Stimulated activated CD8-positive, alpha-beta memory T cell treated with anti-CD3 and anti-CD28 coated beads, Interleukin-2, amount 100 ng/mL, for 48 hours (primary cell): ENCODE results near the gene MTX2.
"Not testable (repeated sequence)": the region's sequence is repeated elsewhere in the genome, so short reads cannot be mapped to it uniquely, and the experiment has no call there.

Experiments
- DNase-seq, 2 donors: peaks; one replicate each; pipeline ENCODE4 v3.0.0-alpha.2; 2020; ENCODE audit warnings: low read depth in 2 of 2

Gene MTX2

DNA sequence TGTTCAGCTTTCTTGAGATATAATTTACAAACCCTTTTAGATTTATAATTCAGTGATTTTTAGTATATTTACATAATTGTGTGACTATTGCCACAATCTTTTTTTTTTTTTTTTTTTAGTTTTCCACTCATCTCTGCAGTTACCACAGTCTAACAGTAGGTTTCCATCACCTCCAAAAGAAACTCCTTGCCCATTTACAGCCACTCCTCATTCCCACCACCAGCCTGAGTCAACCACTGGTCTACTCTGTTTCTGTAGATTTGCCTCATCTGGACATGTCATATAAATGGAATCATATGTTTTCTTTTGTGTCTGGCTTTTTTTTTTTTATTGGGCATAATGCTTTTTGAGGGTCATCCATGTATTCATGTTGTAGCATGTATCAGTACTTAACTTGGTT is 16.1 kb downstream of the MTX2 start:
- DNase-seq, result no peak

DNA sequence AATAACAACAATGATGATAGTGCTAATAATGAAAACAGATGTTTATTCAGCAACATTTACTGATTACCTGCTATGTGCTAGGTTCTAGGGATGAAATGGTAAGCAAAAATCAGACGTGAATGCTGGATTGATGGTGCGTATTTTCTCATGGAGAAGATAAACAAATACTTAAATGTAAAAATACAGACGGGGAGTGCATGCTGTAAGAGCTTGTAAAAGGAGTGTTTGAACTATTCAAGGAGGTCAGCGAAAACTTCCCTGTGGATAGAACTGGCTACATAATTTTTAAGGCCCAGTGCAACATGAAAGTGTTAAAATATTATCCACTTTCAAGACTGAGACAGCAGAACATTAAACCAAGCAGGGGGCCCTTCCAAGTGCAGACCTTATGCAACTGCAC is 22.1 kb downstream of the MTX2 start:
- DNase-seq, result no peak

DNA sequence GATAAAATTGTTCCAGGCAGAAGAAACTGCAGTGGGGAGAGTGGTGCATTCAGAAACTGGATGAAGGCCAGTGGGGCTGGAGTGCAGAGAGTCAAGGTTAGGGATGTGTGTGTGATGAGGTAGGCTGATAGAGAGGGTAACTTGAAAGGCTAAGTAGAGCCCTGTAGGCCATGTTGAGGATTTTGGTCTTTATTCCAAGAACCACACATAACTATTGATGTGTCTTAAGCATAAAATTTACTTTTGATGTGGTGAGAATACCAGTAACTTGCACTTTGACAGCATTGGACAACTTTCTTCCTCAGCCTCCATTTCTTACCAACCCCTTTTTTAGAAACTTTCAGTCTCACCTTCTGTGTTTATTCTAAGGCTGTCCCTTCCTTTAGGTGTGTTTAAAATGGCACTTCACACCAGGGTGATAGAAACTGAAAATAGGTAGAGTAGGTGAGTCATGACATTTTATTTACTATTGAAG is 22.6 kb downstream of the MTX2 start:
- no peak for DNase-seq

DNA sequence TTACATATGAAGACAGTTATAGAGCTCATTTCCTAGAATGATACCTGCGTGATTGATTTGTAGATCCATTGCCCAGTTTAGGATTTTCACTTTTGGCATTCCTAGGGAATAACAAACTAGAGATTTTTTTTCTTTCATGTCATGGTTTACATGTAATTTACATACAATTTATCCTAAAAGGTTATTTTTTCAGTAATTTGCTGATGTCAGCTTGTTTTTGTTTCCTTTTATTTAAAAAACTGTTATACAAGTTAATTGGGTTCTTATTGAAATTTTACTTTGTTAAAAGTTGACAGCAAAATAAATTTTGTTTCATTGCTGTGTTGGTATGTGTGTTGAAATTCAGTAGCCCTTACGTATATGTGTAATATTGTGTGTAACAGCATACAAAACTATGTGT is 23.4 kb downstream of the MTX2 start:
- DNase-seq, result no peak

DNA sequence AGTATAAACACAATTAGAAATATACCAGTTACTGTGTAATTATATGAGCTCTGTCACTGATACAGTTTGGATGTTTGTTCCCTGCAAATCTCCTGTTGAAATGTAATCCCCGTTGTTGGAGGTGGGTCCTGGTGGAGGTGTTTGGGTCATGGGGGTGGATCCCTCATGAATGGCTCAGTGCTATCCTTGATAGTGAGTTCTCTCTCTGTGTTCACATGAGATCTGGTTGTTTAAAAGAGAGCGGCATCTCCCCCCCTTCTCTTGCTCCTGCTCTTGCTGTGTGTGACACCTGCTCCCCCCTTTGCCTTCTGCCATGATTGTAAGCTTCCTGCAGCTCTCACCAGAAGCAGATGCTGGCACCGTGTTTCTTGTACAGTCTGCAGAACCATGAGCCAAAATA is 24.1 kb downstream of the MTX2 start:
- DNase-seq, result no peak

DNA sequence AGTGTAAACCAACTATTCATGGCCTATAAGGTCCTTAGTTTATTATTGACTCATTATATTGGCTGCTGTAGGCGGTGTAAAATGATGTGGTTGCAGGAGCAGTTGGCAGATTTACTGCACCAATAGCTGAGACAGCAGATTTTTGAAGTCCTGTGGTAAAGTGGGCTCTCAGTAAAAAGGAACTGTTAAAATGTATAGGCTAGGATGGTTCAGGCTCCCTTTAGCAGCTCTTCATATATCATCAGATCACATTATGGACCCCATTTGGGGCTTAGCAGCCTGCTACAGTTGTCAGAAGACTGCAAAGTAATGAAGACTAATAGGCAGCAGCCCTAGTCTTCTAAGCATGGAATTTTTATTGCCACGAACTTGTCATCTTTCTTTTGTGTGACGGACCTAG is 27.8 kb downstream of the MTX2 start:
- no peak for DNase-seq

DNA sequence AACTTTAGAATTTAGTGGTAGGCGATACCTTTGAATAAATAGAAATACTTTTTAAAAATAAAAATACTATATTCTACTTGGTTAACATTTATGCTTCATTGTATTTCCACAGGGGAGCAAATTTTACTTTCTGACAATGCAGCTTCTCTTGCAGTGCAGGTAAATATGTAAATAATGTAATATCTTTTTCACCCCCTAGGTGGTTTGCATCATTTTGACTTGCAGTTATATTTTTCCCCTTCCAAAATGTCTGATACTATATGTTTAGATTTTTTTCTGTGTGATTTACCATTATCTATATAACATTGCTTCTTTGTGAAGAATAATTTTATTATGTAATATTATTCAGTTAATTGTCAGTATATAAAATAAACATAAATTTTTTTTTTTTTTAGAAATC is 28.5 kb downstream of the MTX2 start:
- no peak for DNase-seq

DNA sequence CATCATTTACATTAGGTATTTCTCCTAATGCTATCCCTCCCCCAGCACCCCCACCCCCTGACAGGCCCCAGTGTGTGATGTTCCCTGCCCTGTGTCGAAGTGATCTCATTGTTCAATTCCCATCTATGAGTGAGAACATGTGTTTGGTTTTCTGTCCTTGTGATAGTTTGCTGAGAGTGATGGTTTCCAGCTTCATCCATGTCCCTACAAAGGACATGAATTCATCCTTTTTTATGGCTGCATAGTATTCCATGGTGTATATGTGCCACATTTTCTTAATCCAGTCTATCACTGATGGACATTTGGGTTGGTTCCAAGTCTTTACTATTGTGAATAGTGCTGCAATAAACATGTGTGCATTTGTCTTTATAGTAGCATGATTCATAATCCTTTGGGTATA is 36.8 kb downstream of the MTX2 start:
- not testable (repeated sequence) for DNase-seq

DNA sequence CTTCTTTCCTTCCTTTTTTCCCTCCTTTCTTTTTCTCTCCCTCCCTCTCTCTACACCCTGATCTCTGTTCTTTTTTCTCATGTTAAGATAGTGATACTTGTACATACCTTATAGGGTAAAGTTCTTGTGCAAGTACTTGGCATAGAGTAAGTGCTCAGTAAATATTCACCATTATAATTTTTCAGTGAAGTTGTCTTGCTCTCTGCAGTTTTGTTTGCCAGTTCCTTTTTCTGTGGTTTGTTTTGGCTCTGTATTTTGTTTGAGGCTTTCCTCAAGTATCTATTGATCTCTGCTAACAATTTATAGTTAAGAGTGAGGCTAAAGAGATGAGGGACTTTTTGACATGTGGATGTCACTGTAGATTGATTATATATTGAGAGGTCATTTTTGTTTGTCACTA is 48.0 kb downstream of the MTX2 start:
- no peak for DNase-seq

DNA sequence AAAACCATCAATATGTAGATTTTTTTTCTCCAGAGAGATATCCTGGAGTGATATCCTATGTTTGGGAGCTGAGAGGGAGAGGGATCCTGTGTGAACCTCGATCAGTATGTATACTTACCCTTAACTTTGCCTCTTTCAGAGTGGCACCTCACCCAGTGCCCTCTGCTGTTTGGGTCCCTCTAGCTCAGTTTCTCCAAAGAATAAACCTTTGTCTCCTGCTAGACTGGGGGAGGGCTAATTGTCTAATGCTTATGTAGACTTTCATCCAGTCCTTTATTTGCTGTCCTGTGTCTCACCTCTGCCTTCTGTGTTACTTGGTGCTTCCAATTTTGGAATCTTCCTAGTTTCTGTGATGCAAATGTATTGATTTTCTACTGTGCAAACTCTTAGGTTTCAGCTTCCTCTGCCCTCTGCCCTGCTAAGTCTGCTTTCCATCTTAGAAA is 48.4 kb downstream of the MTX2 start:
- DNase-seq, result no peak

DNA sequence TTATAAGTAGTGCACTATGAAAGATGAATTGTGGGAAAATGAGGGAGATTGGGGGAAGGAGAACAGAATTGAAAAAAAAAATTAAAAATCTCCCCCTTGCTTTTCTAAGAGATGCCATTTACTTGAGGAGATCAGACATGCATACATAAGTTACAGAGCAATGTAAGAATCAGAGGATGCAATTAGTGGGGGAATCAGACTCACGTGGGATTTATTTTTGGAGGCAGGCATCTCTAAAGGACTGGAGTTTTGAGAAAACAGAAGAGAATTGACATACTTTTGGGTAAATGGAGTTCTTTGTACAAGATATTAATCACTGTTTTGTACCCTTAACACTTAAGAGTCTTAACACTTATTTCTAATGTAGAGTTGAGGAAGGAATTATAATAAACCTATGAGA is 52.7 kb downstream of the MTX2 start:
- DNase-seq, result no peak

DNA sequence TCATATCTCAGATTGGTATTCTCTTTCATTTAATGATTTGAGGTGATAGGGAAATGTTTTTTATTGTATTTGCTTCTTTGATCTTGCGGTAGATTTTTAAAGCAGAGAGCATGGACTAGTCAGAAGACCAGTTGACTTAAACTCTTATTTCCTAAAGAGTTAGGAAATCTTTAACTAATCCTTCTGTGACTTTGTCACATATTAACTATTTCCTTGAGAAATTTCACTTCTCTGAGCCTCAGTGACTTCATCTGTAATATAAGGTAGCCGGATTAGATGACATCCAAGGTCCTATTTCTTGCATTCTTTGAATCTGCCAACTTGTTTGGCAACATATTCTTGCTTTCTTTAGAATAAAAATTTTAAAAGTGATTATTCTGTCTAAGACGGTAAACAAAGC is 55.6 kb downstream of the MTX2 start:
- no peak for DNase-seq

DNA sequence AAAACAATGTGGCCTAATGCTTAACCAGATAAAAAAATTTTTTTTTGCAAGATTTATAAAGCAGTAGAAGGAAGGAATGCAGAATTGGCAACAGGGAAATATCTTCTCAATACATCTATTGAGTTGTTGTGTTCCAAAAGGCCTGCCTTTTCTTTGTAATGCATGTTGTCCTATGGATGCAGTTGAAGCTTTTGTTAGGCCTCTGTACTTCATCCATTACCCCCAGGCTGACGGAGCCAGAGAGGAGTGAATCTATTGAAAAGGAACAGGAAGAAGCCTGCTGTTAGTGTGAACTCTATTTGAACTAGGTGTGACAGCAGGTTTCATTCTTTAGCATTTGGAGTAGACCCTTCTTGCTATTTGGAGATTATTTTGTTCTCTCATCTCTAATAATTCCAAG is 56.5 kb downstream of the MTX2 start:
- DNase-seq, result no peak

DNA sequence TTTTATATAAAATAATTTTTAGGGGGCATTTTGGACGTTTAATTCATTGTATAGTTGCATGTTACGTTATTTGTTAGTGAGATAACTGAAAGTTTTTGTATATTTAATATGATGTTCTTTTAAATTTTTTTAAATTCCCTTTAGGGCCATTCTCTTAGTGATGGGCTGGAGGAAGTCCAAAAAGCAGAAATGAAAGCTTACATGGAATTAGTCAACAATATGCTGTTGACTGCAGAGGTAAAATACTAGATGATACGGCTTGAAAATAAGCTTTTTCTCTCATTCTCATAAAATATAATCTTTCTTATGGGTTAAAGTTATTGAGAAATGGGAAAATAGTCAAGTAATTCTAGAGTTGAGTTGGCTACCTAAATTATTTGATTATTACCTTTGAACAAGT is 58.9 kb downstream of the MTX2 start:
- no peak for DNase-seq

DNA sequence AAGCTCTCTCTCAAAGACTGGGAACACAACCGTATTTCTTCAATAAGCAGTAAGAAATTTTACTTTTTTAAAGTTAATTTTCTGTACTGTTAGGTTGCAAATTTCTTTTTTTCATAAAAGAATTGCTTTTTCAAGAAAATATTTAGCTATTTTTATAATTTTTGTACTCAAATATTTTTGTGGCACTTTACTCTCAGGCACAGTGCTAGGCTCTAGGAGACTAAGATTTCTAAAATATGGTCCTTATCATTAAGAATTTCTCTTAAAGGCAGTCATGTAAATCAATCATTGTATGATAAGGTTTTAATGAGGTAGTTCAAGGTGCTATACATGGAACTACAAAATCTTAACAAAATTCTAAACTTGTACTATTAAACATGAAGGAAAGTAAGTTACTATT is 61.4 kb downstream of the MTX2 start:
- no peak for DNase-seq

DNA sequence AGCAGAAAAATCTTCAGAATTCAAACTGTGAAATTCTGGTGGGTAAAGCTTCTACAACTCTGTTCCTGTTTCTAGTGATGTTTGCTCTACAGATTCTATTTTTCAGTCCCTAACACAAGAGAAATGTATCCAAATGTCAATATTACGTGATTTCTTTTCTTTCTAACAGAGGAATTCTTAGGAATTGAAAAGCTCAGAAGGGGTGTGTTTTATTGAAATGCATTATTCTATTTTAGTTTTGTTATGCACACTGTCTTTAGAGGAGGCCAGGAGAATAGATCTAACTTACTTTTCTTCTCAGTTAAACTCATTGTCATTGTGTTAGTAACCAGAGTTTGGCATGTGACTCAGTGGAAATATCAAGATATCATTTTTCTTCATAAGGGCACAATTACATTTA is 62.4 kb downstream of the MTX2 start:
- DNase-seq, result no peak

DNA sequence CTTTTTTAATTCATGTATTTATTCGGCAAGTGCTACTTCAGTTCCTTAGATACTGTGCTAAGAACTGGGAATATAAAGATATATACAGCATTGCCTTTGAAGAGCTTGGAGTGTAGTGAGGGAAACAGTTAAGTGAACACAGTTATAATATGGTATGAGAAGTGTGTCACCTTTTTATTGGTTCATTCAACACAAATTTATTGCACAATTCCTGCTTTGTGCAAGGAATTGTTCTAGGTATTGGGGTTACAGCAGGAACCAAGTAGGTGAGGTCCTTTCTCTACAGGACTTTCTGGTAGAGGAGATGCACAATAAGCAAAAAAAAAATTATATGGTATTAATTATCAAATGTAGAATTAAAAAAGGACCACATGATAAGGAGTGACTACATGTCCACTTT is 65.5 kb downstream of the MTX2 start:
- DNase-seq, result no peak

DNA sequence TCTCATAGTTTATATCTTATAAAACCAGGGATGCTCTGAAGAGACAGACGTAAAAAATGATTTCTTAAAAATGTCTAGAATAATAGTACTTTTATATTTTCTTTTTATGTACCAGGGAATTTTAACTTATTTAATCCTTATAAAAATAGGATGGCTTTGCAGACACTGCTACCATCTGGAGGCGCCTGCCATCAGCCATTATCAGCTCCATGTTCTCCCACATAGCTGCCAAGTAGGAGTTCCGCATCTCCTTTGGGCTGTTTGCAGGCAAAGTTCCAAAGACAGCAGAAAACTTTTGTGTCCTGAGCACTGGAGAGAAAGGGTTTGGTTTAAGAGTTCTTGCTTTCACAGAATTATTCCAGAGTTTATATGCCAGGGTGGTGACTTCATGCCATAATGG is 69.2 kb downstream of the MTX2 start:
- DNase-seq, result no peak

DNA sequence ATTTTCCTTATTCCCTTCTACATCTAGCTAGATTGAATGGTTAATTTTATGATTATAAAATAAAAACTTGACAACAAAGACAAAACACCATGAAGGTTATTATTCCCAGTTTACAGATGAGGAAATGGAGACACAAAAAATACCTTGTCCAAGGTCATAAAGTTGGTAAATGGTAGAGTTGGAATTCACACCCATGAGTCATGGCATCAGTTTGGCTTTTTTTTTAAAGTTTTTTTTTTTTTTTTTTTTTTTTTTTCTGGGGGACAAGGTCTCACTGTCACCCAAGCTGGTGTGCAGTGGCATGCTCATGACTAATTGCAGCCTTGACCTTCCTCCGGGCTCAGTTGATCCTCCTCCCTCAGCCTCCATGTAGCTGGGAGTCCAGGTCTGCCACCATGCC is 70.0 kb downstream of the MTX2 start:
- no peak for DNase-seq

DNA sequence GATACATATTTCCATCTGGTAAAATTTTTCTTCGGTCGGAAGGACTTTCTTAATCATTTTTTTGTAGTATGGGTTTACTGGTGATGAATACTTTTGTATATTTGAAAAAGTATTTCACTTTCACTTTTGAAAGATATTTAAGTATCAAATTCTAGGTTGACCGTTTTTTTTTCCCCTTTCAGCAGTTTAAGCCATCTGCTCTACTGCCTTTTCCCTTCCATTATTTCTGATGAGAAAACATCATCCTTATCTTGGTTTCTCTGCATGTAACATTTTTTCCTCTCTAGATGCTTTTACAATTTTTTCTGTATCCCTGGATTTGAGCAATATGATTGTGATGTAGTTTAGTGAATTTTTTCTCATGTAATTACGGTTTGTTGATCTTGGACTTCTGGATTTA is 87.0 kb downstream of the MTX2 start:
- no peak for DNase-seq

DNA sequence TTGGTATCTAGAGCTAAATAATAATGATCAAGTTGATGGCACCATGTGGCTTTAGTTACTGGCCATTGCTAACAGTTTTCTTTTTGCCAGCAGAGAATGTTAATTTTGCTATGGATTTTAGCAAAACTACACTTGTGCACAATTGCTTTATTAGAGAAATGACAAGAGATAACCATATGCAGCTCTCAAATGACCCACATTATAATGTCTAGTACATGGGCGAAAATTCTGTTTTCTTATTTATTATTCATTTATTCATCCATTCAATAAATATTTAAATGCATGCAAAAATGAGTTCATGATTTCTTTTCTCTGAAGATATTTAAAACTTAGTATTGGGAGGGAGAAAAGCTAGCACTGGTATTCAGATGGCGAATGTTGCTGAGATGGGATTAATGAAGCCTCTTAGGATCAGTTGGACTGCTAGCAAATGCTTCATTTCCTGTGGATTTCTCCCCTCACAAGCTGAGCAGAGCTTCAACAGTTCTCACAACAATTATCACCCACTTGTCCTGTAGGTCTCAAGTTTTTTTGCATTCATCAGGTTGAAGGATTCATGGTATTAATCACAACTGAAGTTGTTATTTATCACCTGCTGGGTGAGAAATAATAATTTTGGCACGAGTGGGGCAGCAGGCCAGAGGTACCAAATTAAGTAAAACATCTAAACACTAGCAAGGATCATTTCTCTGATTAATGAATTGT is 95.2 kb downstream of the MTX2 start:
- DNase-seq, result no peak

DNA sequence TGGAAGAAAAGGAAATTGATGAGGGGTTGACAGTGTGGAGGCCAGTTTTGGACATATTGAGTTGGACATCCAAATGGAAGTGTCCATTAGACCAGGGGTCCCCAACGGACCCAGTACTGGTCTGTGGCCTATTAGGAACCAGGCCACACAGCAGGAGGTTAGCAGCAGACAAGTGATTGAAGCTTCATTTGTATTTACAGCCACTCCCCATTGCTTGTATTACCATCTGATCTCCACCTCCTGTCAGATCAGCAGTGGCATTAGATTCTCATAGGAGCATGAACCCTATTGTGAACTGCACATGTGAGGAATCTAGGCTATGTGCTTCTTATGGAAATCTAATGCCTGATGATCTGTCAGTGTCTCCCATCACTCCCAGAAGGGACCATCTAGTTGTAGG is 99.1 kb downstream of the MTX2 start:
- DNase-seq, result no peak

DNA sequence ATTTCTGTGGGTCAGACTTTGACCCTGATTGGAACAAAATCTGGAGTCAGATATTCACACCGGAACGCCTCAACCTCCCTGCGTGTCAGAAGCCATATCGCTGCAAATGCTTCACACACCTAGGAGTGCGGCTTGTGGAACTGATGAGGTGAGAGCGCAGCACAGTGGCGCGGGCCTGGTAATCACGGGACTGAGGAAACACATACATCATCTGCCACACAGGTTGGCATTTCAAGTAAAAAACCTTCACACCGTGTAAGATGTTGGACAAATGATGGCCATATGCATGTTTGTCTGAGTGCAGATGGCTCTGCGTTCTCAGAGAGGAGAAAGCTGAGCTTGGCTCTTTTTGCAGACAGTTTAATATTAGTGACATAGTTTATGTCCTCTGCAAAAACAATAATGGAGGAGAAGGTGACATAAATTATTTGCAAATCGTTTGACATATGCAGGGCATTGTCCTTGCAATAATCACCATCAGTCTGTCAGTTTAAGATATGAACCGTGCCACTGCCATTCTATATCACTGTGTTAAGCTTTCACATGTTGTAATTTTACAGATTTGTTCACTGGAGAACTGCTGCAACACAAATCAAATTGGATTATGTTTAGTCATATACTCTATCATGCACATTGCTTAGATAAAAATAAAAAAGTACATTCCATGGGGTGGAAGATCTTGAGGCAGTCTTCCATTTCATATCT is 101.4 kb downstream of the MTX2 start:
- DNase-seq, result no peak

DNA sequence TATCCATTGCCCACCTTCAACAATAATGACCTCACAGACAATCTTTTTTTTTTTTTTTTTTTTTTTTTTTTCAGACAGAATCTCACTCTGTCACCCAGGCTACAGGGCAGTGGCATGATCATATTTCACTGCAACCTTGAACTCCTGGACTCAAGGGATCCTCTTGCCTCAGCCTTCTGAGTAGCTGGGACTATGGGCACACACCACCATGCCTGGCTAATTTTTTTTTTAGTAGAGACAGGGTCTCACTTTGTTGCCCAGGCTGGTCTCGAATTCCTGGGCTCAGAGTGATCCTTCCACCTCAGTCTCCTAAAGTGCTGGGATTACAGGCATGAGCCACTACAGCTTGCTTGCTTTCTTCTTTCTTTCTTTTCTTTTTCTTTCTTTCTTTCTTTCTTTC is 103.9 kb downstream of the MTX2 start:
- not testable (repeated sequence) for DNase-seq
